Caco-2 (cell line): ENCODE measurements around the gene SMIM30. TPM values are rescaled to one million over a fixed set of nuclear protein-coding genes. Genes with fewer than 3 reads are reported as not detected.

Experiments used
- BruUV-seq: library from RNA; stranded (reverse); fragments of 400-500 nt; replicated peaks from 2 replicates; lab custom pipeline; 2021; lab: Mats Ljungman, UMichigan
- CTCF ChIA-PET: fragments of 300-600 bp; sonication (Branson Sonifier 250); formaldehyde crosslinking; loops from one replicate; lab custom pipeline; 2022; ENCODE audit warnings: antibody characterized with exemption; lab: Charles Lee
- POLR2A ChIA-PET: fragments of 300-600 bp; sonication (Branson Sonifier 250); formaldehyde crosslinking; loops from one replicate; lab custom pipeline; 2022; ENCODE audit warnings: antibody characterized with exemption; lab: Charles Lee
- DNase-seq, 2 experiments: peaks; one replicate each; pipeline versions ENCODE4 v3.0.0 to v3.0.0-alpha.2; 2020 to 2022
- H3K27me3 ChIP-seq: replicated peaks from 2 replicates; pipeline ENCODE4 v1.6.0; 2011; ENCODE audit warnings: low read length; ENCODE audit not compliant: control insufficient read depth, insufficient read depth
- H3K36me3 ChIP-seq: 2 replicates; pipeline ENCODE4 v1.5.1; 2011; ENCODE audit warnings: low read length; ENCODE audit not compliant: control insufficient read depth, insufficient read depth
- H3K4me1 ChIP-seq: fragments of 250-450 bp; sonication (Bioruptor Pico); 2 replicates; pipeline ENCODE4 v1.5.1; 2020; ENCODE audit warnings: mild to moderate bottlenecking
- H3K4me3 ChIP-seq: 2 replicates; pipeline ENCODE4 v1.5.1; 2011; ENCODE audit warnings: low read depth, mild to moderate bottlenecking, control low read depth, low read length
- H3K9me3 ChIP-seq: fragments of 250-450 bp; sonication (Bioruptor Pico); 2 replicates; pipeline ENCODE4 v1.5.1; 2020; ENCODE audit warnings: mild to moderate bottlenecking, moderate library complexity
- H3K27ac Mint-ChIP-seq: one replicate; pipeline ENCODE4 v1.8.0; 2022; ENCODE audit warnings: mixed read lengths; ENCODE audit not compliant: unreplicated experiment
- H3K27me3 Mint-ChIP-seq: one replicate; pipeline ENCODE4 v1.8.0; 2022; ENCODE audit warnings: mixed read lengths; ENCODE audit not compliant: insufficient read depth, unreplicated experiment
- H3K36me3 Mint-ChIP-seq: one replicate; pipeline ENCODE4 v1.8.0; 2022; ENCODE audit warnings: mild to moderate bottlenecking, mixed read lengths; ENCODE audit not compliant: insufficient read depth, unreplicated experiment
- H3K4me1 Mint-ChIP-seq: one replicate; pipeline ENCODE4 v1.8.0; 2022; ENCODE audit warnings: low read depth, mixed read lengths; ENCODE audit not compliant: unreplicated experiment
- H3K4me3 Mint-ChIP-seq: one replicate; pipeline ENCODE4 v1.8.0; 2022; ENCODE audit warnings: mild to moderate bottlenecking, moderate library complexity, mixed read lengths; ENCODE audit not compliant: unreplicated experiment
- H3K9me3 Mint-ChIP-seq: one replicate; pipeline ENCODE4 v1.8.0; 2022; ENCODE audit warnings: mixed read lengths; ENCODE audit not compliant: unreplicated experiment
- intact Hi-C: fragments of 100-400 bp; cut with micrococcal nuclease; formaldehyde crosslinking; loops from one replicate; pipeline ENCODE4 v1.10.0; 2022; ENCODE audit not compliant: unreplicated experiment
- total RNA-seq: library from RNA; stranded (reverse); gene quantifications from 2 replicates; pipeline ENCODE4 v1.2.3, GENCODE V29; 2022
- TF ChIP-seq, protein P1 (sequence below), 2 experiments: fragments of 200-600 bp in 1 of 2; IDR thresholded peaks; 1 replicate in 1 of 2; 2 replicates in 1 of 2; pipeline versions ENCODE4 v1.5.1 to v1.8.0; 2011 to 2022; ENCODE audit warnings: antibody characterized with exemption in 1 of 2, control low read depth in 1 of 2, inconsistent platforms in 1 of 2, low read depth in 1 of 2, low read length in 1 of 2, mild to moderate bottlenecking in 1 of 2, moderate library complexity in 1 of 2; ENCODE audit not compliant: insufficient read depth in 1 of 2, severe bottlenecking in 1 of 2, unreplicated experiment in 1 of 2

The SMIM30 gene
- total RNA-seq, 1 experiment from 2014 or later = 29.9 TPM

- intact Hi-C loops = no loop called here
- DNase-seq = no peak
- H3K27me3 Mint-ChIP-seq = peaks cover 27% of the 10 kb centered on the region
- no peak overlapping the region for H3K4me3 Mint-ChIP-seq
- H3K9me3 ChIP-seq = no peaks in the 10 kb centered on the region
- CTCF ChIA-PET = no interaction called here
- H3K9me3 Mint-ChIP-seq = no peaks in the 10 kb centered on the region
- H3K4me1 ChIP-seq = no peaks in the 10 kb centered on the region
- no peaks in the 10 kb centered on the region for H3K36me3 Mint-ChIP-seq
- H3K36me3 ChIP-seq = no peaks in the 10 kb centered on the region
- no peak overlapping the region for H3K4me3 ChIP-seq
- H3K4me1 Mint-ChIP-seq = no peaks in the 10 kb centered on the region
- TF ChIP-seq, protein P1, sequence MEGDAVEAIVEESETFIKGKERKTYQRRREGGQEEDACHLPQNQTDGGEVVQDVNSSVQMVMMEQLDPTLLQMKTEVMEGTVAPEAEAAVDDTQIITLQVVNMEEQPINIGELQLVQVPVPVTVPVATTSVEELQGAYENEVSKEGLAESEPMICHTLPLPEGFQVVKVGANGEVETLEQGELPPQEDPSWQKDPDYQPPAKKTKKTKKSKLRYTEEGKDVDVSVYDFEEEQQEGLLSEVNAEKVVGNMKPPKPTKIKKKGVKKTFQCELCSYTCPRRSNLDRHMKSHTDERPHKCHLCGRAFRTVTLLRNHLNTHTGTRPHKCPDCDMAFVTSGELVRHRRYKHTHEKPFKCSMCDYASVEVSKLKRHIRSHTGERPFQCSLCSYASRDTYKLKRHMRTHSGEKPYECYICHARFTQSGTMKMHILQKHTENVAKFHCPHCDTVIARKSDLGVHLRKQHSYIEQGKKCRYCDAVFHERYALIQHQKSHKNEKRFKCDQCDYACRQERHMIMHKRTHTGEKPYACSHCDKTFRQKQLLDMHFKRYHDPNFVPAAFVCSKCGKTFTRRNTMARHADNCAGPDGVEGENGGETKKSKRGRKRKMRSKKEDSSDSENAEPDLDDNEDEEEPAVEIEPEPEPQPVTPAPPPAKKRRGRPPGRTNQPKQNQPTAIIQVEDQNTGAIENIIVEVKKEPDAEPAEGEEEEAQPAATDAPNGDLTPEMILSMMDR (IDR thresholded peaks at IDR 0.05; ENCODE audit: insufficient read depth in 1 of 2, low read depth in 1 of 2, low read length in 1 of 2, severe bottlenecking in 1 of 2, unreplicated experiment in 1 of 2) = no peak
- no peaks in the 10 kb centered on the region; the same call in 1 of the 2 replicates for H3K27me3 ChIP-seq
- POLR2A ChIA-PET = no interaction called here
- H3K27ac Mint-ChIP-seq = no peak overlapping the region
- no TSS peak for BruUV-seq
These were observed 15.7 kb upstream of the SMIM30 start for GRCh38 chr7:113134025-113134424.

DNA sequence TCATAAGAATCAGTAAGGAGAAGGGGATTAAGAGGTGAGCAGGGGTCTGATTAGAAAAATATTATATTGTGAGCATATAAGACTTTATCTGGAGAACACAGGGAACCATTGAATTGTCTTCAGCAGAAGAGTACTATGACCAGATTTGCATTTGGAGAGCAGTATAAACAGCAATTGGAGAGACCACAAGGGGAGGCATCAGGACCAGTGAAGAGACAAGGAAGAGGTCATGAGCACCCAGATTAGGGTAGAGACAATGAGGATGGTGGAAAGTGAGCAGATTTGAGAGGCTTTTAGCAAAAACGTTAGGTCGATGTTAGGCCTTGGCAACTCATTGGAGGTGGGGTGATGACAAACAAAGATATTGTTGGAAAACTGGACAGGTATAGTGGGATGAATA, 13.0 kb upstream of the SMIM30 start:
- no peak overlapping the region for H3K4me3 ChIP-seq
- intact Hi-C loops = no loop called here
- Mint-ChIP-seq H3K27ac (no peak overlapping the region), H3K4me1 (no peaks in the 10 kb centered on the region), H3K27me3 (peaks cover 23% of the 10 kb centered on the region), H3K36me3 (no peaks in the 10 kb centered on the region), H3K9me3 (no peaks in the 10 kb centered on the region), H3K4me3 (no peak overlapping the region)
- no peaks in the 10 kb centered on the region for H3K9me3 ChIP-seq
- DNase-seq = no peak
- H3K27me3 ChIP-seq = no peaks in the 10 kb centered on the region; the same call in 1 of the 2 replicates
- POLR2A ChIA-PET = interaction anchor here (0.6 kb wide), 1 partner anchor 14 kb away, joined by 3 read pairs; no protein-coding TSS in a partner anchor
- no peaks in the 10 kb centered on the region for H3K4me1 ChIP-seq
- no TSS peak for BruUV-seq
- no peaks in the 10 kb centered on the region for H3K36me3 ChIP-seq
- TF ChIP-seq, protein P1 (IDR thresholded peaks at IDR 0.05; ENCODE audit: insufficient read depth in 1 of 2, low read depth in 1 of 2, low read length in 1 of 2, severe bottlenecking in 1 of 2, unreplicated experiment in 1 of 2) = no peak
- CTCF ChIA-PET = no interaction called here

GRCh38 chr7:113128031-113128430, 9.7 kb upstream of the SMIM30 start:
- ChIA-PET CTCF (no interaction called here), POLR2A (no interaction called here)
- Histone ChIP-seq H3K4me1 (no peaks in the 10 kb centered on the region), H3K9me3 (no peaks in the 10 kb centered on the region), H3K27me3 (no peaks in the 10 kb centered on the region; the same call in 1 of the 2 replicates), H3K4me3 (no peak overlapping the region), H3K36me3 (no peaks in the 10 kb centered on the region)
- Mint-ChIP-seq H3K9me3 (no peaks in the 10 kb centered on the region), H3K27ac (no peak overlapping the region), H3K36me3 (no peaks in the 10 kb centered on the region), H3K4me1 (no peaks in the 10 kb centered on the region), H3K4me3 (no peak overlapping the region), H3K27me3 (peaks cover 10% of the 10 kb centered on the region)
- intact Hi-C loops = no loop called here
- TF ChIP-seq, protein P1 (IDR thresholded peaks at IDR 0.05; ENCODE audit: insufficient read depth in 1 of 2, low read depth in 1 of 2, low read length in 1 of 2, severe bottlenecking in 1 of 2, unreplicated experiment in 1 of 2) = no peak
- BruUV-seq = no TSS peak
- DNase-seq = no peak
